Suppressor macrophage (primary cell): ENCODE results near the gene CTBP2.
"Not testable (repeated sequence)": the region's sequence is repeated elsewhere in the genome, so short reads cannot be mapped to it uniquely, and the experiment has no call there.

Source experiments
- DNase-seq, 4 experiments: peaks; one replicate each; pipeline ENCODE4 v3.0.0-alpha.2; 2020 to 2022

Gene CTBP2

DNA sequence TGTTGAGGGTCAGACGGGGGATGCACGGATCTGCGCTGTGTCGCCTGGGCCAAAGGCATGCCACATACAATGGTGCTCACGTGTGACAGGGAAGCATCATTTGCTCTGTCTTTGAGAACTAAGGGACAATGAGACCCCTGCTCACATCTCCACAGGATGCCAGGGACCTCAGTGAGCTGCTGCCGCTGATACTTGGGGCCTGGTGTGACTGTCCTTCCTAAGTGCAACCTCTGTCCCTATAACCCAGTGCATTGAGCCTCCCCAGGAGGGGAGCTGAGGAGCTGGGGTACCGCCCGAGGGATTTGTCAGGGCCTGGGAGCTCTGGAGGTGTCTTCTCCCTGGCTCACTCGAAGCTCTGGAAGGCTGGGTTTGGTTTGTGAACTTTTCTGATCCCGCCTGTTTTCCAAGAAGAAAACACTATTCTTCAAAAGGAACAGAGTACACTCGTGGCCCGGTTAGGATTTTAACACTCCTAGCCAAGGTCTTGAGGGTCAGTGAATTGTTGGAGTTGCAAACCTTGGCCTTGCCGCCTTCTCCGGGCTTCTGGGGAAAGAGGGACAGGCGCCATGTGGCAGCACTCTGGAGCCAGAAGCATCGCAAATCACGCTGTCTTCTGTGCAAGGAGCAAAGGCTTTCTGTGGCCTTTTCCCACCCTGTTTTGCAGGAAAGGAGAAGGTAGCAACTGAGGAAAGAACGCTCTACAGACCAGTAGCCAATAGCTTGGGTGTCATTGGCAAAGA, 26.2 kb upstream of the CTBP2 start:
- DNase-seq: no peak

GRCh38 chr10:125179107-125179506, 18.7 kb upstream of the CTBP2 start:
- DNase-seq: not testable (repeated sequence)

DNA sequence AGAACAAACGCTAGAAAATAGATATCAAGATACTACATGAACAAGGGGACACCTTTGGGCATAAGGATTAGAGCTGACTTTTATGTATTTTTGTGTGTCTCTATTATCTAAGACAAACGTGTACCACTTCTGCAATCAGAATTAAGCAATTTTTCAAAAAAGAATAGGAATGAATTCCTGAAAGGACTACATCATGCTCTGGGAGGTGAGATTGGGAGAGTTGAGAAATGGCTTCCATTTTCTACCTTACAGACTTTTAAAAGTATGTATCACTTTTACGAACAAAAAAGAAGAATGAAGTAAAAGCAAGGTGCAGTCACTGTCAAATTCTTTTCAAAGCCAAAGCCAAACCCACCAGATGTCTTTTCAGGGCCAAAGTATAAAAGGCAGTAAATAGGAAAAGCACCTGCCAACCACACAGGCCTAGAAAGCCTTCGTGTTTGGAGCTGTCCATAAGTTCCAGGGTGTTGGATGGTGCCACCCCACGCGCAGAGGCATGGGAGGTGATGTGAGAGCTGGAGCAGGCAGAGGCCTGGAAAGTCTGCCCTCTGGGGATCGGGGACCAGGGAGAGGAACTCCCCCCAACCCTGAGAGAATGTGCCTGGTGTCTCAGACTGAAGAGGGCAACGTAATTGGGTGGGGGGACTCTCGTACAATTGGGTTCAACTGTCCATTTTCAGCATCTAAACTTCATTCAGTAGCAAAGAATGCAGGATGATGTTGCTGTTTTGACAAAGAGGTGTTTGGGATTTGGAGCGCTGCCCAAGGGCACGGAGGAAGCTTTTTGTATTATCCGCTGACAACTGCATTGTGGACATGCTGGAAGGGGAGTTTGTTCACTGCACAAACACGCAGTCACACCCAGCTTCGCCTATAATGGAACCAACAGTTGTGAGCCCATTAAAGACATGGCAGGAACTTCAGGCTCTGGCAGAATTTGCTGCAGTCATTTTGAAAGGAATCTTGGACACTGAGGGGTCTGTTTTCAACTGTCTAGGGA, 17.6 kb upstream of the CTBP2 start:
- DNase-seq: no peak

DNA sequence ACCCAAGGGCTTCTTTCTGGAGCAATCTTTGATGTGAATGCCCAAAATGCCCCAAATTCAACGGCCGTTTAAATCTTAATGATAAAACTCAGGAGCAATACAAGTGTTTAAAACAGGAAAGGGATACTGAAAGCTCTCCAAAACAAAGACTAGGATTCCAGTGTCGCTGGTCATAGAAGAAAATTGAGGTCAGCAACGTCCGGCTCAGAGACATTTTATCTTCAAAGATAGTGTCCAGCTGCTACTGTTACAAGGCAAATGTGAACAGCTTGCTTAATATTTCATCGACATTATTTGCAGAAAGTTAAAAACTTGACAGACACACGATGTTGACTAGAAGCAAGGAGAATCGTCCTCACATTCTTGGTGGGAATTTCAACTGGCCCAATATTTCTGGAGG, 15.4 kb upstream of the CTBP2 start:
- no peak for DNase-seq

DNA sequence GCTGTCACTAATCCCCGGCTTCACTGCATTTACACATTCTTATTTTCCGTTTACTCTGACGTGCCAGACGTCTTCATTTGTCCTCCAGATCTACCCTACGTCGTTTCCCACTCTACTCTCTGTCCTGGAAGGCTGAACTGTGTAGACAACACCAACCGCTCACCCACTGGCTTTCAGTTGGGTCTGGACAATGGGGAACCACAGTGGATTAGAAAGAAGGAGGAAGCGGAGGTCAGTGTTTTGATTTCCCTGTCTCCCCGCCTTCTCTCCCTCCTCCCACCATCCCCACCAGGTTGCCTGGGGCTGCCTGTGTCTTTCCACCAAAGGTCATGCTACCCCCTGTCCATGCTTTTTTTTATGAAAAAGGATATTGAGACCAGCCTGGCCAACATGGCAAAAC, 14.0 kb upstream of the CTBP2 start:
- peak in 1 of 4 experiments; percentile 15 for DNase-seq

GRCh38 chr10:125172694-125173093, 12.3 kb upstream of the CTBP2 start:
- no peak for DNase-seq

GRCh38 chr10:125171402-125172306, 11.3 kb upstream of the CTBP2 start:
- DNase-seq: peak in 3 of 4 experiments; percentile 17 to 65 (median 40)

GRCh38 chr10:125169915-125170314, 9.6 kb upstream of the CTBP2 start:
- no peak for DNase-seq

DNA sequence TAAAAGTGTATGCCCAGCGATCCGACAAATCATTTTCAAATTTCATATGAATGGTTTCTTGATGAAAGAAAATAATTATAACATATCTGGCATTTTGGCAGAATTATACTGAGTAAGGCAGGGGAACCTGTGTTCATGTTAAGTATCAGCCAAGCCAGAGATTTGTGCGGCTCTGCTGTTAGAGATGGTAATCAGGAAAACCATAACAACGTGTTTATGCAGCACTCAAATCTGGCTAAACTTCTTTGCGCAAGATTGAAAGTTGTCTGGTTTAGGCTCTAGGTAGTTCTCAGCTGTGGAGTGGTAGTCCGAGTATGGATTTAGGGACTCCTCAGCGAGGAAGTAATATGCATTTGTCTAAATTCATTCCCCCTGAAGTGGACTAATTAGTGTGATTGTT, 8.9 kb upstream of the CTBP2 start:
- no peak for DNase-seq

DNA sequence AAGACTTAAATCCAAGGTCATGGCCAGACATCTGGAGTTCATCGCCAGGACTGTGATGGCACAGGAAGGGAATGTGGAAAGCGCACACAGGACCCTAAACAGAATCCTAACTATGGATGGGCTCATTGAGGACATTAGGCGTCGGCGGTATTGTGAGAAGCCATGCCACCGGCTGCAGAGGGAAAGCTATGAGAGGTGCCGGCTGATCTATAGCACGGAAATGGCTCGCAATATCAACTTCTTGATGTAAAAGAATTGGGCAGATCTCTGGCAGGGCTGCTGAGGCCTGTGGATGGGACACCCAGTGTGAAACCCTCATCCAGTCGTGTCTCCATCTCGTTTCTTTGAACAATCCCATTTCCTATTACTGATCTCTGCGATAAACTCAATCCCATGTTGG, 6.3 kb upstream of the CTBP2 start:
- DNase-seq: no peak

GRCh38 chr10:125165584-125166573, 5.5 kb upstream of the CTBP2 start:
- no peak for DNase-seq

DNA sequence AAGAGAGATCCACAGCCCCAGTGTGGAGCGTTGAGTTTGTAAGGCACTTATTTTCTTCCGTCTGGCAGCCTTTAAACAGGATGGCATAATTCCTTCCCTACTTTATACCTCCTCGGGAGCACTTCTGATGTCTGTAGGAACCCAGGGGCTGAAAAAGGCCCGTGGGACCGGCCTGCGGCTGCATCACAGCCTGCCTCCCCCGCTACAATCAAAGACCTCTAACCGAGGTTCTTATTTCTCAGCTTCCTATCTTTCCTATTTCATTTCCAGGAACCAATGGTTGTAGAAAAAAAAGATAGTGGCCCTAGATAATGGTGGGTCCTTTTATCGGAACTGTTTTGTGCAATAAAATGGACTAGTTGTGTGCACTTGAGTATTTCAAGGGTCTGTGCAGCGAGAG, 4.1 kb upstream of the CTBP2 start:
- no peak for DNase-seq

- no peak for DNase-seq
These were observed 3.4 kb upstream of the CTBP2 start for GRCh38 chr10:125163803-125164202.

- DNase-seq: not testable (repeated sequence)
These were observed 2.9 kb upstream of the CTBP2 start for GRCh38 chr10:125163312-125163711.

DNA sequence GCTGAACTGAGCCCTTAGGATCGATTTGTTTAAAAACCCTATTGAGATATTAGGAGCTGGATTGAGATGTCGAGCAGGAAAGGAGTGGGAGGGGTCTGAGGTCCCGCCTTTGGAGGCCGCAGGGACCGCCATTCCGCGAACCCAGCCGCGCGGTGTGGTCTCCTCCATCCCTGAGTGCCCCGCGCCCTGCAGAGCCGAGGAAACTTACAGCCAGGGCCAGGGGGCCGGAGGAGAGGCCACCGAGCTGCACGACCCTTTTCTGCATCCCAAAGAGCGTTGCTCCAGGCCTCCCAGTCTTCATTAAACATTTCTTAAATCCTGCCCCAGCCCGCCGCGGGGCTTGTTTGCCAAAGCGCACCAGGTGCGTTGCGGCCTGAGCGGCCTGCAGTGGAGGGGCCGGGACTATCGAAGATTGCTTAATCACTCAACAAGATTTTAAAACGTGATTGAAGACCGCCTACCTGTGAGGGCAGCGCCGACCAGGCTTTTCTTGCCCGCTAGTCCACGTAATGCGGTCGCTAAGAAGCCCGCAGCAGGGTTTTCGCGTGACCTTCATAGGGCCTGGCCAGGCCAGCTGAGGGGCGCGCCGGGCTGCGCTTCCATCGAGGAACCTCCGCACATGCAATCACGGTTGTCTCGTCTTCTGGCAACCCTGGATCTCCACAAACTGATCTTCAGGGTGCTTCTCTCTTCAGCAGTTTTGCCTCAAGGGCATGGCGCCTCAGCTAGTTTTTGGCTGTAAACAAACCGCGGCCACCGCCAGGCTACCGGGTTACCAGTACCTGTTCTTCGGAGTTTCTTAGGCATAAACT, 2.0 kb upstream of the CTBP2 start:
- peak in 1 of 4 experiments; percentile 18 for DNase-seq

DNA sequence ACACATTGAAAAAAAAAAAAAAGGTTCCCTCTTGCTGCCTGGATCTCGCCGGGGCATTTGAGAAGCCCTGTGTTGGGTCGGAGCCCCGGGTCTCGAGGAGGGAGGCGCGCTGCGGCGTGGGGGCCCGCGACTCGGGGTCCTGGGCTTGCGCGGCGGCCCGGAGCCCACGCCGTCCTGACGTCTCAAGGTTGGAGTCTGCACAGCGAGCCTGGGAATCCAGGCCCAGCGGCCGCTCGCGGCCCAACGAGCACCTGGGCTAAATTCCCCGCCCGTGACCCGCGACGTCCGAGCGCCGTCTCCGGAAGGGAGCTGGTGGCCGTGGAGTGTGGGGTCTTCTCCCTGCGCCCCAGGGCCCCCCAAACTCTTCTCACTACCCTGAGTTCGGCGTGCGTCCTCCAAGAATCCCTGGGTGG, 1.4 kb upstream of the CTBP2 start:
- no peak for DNase-seq

- peak; percentile 93 to 96 (median 94) for DNase-seq
These were observed 718 bp upstream of the CTBP2 start for GRCh38 chr10:125160856-125161706.

DNA sequence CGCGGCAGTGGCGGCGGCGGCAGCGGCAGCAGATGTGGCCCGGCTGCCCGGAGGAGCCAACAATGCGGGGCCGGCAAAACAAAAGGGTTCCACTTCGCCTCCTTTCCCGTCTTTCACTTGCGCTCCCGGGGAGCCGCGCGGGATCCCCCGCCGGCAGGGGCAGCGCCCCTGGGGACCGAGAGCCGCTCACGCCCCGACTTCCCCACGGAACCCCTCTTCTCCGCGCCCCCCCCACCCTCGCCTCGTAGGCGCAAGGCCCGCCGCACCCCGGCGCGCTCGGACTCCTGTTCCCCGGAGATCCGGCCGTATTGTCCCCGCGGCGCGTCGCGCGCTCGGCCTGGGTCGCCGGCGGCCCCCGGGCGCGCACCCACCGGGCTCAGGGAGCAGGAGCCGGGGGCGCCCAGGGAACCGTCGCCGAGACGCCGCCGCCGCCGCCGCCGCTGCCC, 854 bp downstream of the CTBP2 start:
- DNase-seq: peak; percentile 27 to 64 (median 48)
